Brain microvascular endothelial cell (primary cell): ENCODE measurements around the gene VSX2.

Experiments
- DNase-seq: peaks from one replicate; pipeline ENCODE4 v3.0.0-alpha.2; 2020
- H3K27ac ChIP-seq: fragments of 250-450 bp; sonication (Bioruptor Pico); 2 replicates; pipeline ENCODE4 v1.5.1; 2020; ENCODE audit warnings: mild to moderate bottlenecking, moderate library complexity
- H3K27me3 ChIP-seq: fragments of 250-450 bp; sonication (Bioruptor Pico); replicated peaks from 2 replicates; pipeline ENCODE4 v1.5.1; 2020; ENCODE audit warnings: mild to moderate bottlenecking
- H3K36me3 ChIP-seq: fragments of 250-450 bp; sonication (Bioruptor Pico); replicated peaks from 2 replicates; pipeline ENCODE4 v1.5.1; 2020; ENCODE audit warnings: mild to moderate bottlenecking
- H3K4me3 ChIP-seq: 2 replicates; pipeline ENCODE4 v1.5.1; 2011; ENCODE audit warnings: low read depth, mild to moderate bottlenecking, control low read depth, low read length, moderate library complexity
- in situ Hi-C: cut with HindIII; loops from 2 replicates; pipeline ENCODE4 v1.10.0; 2017; ENCODE audit warnings: low sequenced_read_pairs, low pct_ligation_motif_present
- TF ChIP-seq, protein P1 (sequence below): IDR thresholded peaks from 2 replicates; pipeline ENCODE4 v1.5.1; 2011; ENCODE audit warnings: low read depth, mild to moderate bottlenecking, moderate library complexity, low read length, control low read depth, inconsistent platforms; ENCODE audit errors: missing control alignments

Gene VSX2

DNA sequence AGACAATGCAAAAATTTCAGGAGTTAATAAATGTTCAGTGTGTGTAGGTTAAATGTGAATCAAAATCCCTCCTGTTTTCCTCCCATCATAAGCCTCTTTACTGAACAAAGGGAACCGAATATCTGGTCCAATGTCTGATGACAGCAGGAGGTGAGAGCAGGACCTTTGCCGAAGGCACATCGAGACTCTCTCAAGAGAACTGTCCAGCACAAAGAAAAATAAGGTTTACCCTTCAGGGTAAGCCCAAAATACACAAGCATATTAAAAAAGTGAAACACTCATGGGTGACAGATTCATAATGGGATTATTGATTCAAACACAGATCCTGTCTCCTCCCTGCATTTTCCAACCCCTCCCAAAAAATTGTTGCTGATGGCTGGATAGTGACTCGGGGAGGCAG lies 4.2 kb upstream of the VSX2 start:
- no peak for DNase-seq
- Histone ChIP-seq H3K27me3 (peaks cover 29% of the 10 kb centered on the region), H3K27ac (no peak overlapping the region), H3K36me3 (no peaks in the 10 kb centered on the region), H3K4me3 (no peak overlapping the region)
- in situ Hi-C loops, result no loop called here
- TF ChIP-seq, protein P1, sequence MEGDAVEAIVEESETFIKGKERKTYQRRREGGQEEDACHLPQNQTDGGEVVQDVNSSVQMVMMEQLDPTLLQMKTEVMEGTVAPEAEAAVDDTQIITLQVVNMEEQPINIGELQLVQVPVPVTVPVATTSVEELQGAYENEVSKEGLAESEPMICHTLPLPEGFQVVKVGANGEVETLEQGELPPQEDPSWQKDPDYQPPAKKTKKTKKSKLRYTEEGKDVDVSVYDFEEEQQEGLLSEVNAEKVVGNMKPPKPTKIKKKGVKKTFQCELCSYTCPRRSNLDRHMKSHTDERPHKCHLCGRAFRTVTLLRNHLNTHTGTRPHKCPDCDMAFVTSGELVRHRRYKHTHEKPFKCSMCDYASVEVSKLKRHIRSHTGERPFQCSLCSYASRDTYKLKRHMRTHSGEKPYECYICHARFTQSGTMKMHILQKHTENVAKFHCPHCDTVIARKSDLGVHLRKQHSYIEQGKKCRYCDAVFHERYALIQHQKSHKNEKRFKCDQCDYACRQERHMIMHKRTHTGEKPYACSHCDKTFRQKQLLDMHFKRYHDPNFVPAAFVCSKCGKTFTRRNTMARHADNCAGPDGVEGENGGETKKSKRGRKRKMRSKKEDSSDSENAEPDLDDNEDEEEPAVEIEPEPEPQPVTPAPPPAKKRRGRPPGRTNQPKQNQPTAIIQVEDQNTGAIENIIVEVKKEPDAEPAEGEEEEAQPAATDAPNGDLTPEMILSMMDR, result no peak

GRCh38 chr14:74237441-74237840 lies 1.8 kb upstream of the VSX2 start:
- TF ChIP-seq, protein P1, result no peak
- H3K27me3 ChIP-seq, result peaks cover 51% of the 10 kb centered on the region
- in situ Hi-C loops, result no loop called here

GRCh38 chr14:74239848-74240793 lies 872 bp downstream of the VSX2 start:
- no peaks in the 10 kb centered on the region for H3K36me3 ChIP-seq
- no peak for DNase-seq
- no peak overlapping the region for H3K27ac ChIP-seq
- H3K27me3 ChIP-seq, result peaks cover 75% of the 10 kb centered on the region
- in situ Hi-C loops, result no loop called here
- H3K4me3 ChIP-seq, result no peak overlapping the region
- TF ChIP-seq, protein P1, result no peak

More at GRCh38 chr14:74237441-74237840, 1.8 kb upstream of the VSX2 start:
- Histone ChIP-seq H3K36me3 (no peaks in the 10 kb centered on the region), H3K4me3 (no peak overlapping the region), H3K27ac (no peak overlapping the region)
- no peak for DNase-seq

DNA sequence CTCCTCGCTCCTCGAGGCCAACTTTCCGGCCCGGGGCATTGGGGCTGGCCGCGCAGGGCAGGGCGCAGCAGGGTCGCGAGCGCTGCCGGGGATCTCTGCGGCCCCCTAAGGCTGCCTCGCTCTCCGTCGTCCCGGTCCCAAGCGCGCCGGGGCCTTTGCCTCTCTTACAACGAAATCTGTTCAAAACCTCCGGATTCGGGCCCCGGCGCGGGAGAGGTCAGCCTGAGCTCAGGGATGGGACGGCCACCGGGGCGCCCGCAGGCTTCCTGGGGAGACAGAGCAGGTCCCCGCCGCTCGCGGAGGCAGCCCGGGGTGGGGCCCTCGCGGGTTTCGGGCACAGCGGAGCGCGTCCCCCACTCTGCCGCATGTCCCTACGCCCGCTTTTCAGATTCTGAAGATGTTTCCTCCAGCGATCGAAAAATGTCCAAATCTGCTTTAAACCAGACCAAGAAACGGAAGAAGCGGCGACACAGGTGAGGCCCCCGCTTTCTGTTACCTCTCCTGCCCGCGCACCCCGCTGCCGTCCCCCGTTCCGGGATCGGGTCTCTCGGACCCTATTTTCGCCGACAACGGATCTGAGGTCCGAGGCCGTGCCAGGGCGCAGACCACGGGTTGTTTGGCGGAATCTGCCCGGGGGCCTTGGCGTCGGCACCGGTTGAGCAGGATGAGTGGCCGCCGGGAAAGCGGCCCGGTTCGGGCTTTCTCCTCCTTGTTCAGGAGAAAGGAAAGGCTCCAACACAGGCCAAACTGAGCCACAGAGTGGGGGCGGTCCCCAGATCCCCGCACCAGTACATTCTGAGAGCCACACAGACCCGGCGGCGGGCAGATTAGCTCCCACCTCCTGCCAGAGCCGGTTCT lies 1.8 kb downstream of the VSX2 start:
- no peak overlapping the region for H3K4me3 ChIP-seq
- TF ChIP-seq, protein P1, result no peak
- DNase-seq, result no peak
- in situ Hi-C loops, result no loop called here
- H3K36me3 ChIP-seq, result no peaks in the 10 kb centered on the region
- H3K27me3 ChIP-seq, result peaks cover 82% of the 10 kb centered on the region
- no peak overlapping the region for H3K27ac ChIP-seq

- in situ Hi-C loops, result no loop called here
- Histone ChIP-seq H3K4me3 (no peak overlapping the region), H3K36me3 (no peaks in the 10 kb centered on the region), H3K27ac (no peak overlapping the region), H3K27me3 (peaks cover 88% of the 10 kb centered on the region)
- DNase-seq, result no peak
- TF ChIP-seq, protein P1, result no peak
These were observed 2.4 kb downstream of the VSX2 start for GRCh38 chr14:74241652-74242017.
